ENCODE measurements around the gene PIK3R3. TPM values are rescaled to one million over a fixed set of nuclear protein-coding genes. Genes with fewer than 3 reads are reported as not detected.

PIK3R3 gene
- total and polyA plus RNA-seq, 8 donors: 1.2 to 4.9 (median 4.1) TPM

- H3K27ac ChIP-seq: no peak overlapping the region
- no peaks in the 10 kb centered on the region for H3K27me3 ChIP-seq
- no peak for ATAC-seq
- no peak overlapping the region for H3K4me3 ChIP-seq
- H3K9me3 ChIP-seq: no peaks in the 10 kb centered on the region
- no peak for TF ChIP-seq CTCF (IDR thresholded peaks at IDR 0.05)
- no peaks in the 10 kb centered on the region for H3K36me3 ChIP-seq
- intact Hi-C loops (cut with DNase I): no loop called here
- DNase-seq: no peak
- no peak for FAIRE-seq
- 92 to 96% methylated on average over 5 of the region's 5 CpGs for WGBS, 2 donors
- H3K4me1 ChIP-seq: no peaks in the 10 kb centered on the region
Observed at GRCh38 chr1:46056325-46056724, 76.1 kb downstream of the PIK3R3 start.

GRCh38 chr1:46053734-46054133, 78.7 kb downstream of the PIK3R3 start:
- FAIRE-seq (no peak), ATAC-seq (no peak), DNase-seq (no peak)
- no peaks in the 10 kb centered on the region for H3K4me1 ChIP-seq
- no peak for TF ChIP-seq CTCF (IDR thresholded peaks at IDR 0.05)
- no peaks in the 10 kb centered on the region for H3K36me3 ChIP-seq
- no peaks in the 10 kb centered on the region for H3K9me3 ChIP-seq
- WGBS, 2 donors: 67% methylated on average over 2 of the region's 2 CpGs
- no peaks in the 10 kb centered on the region for H3K27me3 ChIP-seq
- intact Hi-C loops (cut with DNase I): no loop called here
- no peak overlapping the region for H3K4me3 ChIP-seq
- no peak overlapping the region for H3K27ac ChIP-seq

- H3K4me1 ChIP-seq: no peaks in the 10 kb centered on the region
- TF ChIP-seq CTCF (IDR thresholded peaks at IDR 0.05): no peak
- intact Hi-C loops (cut with DNase I): no loop called here
- H3K36me3 ChIP-seq: no peaks in the 10 kb centered on the region
- H3K27ac ChIP-seq: no peak overlapping the region
- peaks cover 0 to 5% (median 0%) of the 10 kb centered on the region in 4 donors for H3K27me3 ChIP-seq
- H3K4me3 ChIP-seq: no peak overlapping the region
- FAIRE-seq (no peak), DNase-seq (no peak), ATAC-seq (no peak)
- 63% methylated on average over 5 of the region's 5 CpGs for WGBS, 2 donors
- no peaks in the 10 kb centered on the region for H3K9me3 ChIP-seq
Observed at GRCh38 chr1:46044116-46044515, 88.3 kb downstream of the PIK3R3 start.

- FAIRE-seq (no peak), DNase-seq (no peak), ATAC-seq (peak in 1 of 4 donors; percentile 17)
- no peaks in the 10 kb centered on the region for H3K36me3 ChIP-seq
- no peak overlapping the region for H3K27ac ChIP-seq
- H3K4me1 ChIP-seq: no peaks in the 10 kb centered on the region
- H3K9me3 ChIP-seq: no peaks in the 10 kb centered on the region
- WGBS, 2 donors: 72 to 81% methylated on average over 11 of the region's 11 CpGs
- no peak overlapping the region for H3K4me3 ChIP-seq
- no peak for TF ChIP-seq CTCF (IDR thresholded peaks at IDR 0.05)
- peaks cover 0 to 5% (median 0%) of the 10 kb centered on the region in 4 donors for H3K27me3 ChIP-seq
- intact Hi-C loops (cut with DNase I): no loop called here
Observed at GRCh38 chr1:46043458-46044017, 88.9 kb downstream of the PIK3R3 start.

GRCh38 chr1:46041974-46042373, 90.5 kb downstream of the PIK3R3 start:
- Histone ChIP-seq H3K4me3 (no peak overlapping the region), H3K27me3 (peaks cover 0 to 5% (median 0%) of the 10 kb centered on the region in 4 donors), H3K36me3 (no peaks in the 10 kb centered on the region), H3K27ac (no peak overlapping the region), H3K9me3 (no peaks in the 10 kb centered on the region), H3K4me1 (no peaks in the 10 kb centered on the region)
- intact Hi-C loops (cut with DNase I): no loop called here
- no peak for TF ChIP-seq CTCF (IDR thresholded peaks at IDR 0.05)
- no peak for DNase-seq
- no peak for FAIRE-seq
- peak in 3 of 4 donors; percentile 9 to 70 (median 64) for ATAC-seq

All from pancreas (tissue), 10 donors.